GM13977 (cell line): ENCODE data around the gene SCGB3A1.
A peak's percentile ranks its signal among the peaks of the same experiment; 100 is the strongest.

ENCODE experiments used
- DNase-seq: peaks from one replicate; pipeline ENCODE4 v3.0.0; 2012; ENCODE audit warnings: low spot score
- in situ Hi-C: fragments of 300-500 bp; cut with MboI; formaldehyde crosslinking; loops from one replicate; pipeline ENCODE4 v1.12.0; 2022; ENCODE audit warnings: low sequenced_read_pairs, low pct_unique_long_range_greater_than_20kb, mixed read lengths, inconsistent platforms; ENCODE audit not compliant: unreplicated experiment
- TF ChIP-seq, protein P1 (sequence below): IDR thresholded peaks from 2 replicates; pipeline ENCODE4 v1.5.1; 2012; ENCODE audit warnings: mild to moderate bottlenecking, control low read depth; ENCODE audit not compliant: insufficient read depth; ENCODE audit errors: extremely low read depth, missing control alignments

The SCGB3A1 gene

DNA sequence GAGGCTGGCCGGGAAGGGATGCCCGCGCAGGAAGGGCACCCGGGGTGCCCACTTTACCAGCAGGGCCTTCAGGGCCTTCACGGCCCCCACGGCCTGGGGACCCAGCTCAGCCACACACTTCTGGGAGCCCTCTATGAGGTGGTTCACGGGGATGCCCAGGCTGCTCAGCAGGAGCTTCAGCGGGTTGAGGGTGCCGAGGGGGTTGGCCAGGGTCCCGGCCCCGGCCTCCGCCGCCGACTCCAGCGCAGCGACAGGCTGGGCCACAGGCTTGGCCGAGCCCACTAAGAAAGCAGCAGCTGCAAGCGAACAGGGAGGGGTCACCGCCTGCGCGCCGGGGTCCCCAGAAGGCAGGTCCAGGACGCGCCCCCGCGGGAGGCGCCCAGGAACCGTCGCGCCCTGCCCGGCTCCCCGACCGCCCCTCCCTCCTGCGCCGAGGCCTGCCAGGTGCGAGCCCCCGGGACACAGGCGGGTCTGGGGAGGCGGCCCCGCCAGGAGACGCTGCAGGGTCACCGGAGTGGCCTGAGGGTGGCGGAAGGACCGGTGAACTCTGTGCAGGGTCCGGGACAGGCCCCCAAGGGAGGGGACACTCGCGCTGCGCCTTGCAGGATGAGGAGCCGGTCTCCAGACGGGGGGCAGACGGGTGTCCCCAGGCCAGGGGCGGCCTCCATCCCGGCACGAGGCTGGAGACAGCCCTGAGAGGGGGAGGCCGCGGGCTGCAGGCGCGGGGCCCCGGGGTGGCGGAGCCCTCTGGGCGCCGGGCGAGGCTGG is 572 bp downstream of the SCGB3A1 start:
- peak; percentile 20 for DNase-seq
- in situ Hi-C loops = no loop called here
- TF ChIP-seq, protein P1, sequence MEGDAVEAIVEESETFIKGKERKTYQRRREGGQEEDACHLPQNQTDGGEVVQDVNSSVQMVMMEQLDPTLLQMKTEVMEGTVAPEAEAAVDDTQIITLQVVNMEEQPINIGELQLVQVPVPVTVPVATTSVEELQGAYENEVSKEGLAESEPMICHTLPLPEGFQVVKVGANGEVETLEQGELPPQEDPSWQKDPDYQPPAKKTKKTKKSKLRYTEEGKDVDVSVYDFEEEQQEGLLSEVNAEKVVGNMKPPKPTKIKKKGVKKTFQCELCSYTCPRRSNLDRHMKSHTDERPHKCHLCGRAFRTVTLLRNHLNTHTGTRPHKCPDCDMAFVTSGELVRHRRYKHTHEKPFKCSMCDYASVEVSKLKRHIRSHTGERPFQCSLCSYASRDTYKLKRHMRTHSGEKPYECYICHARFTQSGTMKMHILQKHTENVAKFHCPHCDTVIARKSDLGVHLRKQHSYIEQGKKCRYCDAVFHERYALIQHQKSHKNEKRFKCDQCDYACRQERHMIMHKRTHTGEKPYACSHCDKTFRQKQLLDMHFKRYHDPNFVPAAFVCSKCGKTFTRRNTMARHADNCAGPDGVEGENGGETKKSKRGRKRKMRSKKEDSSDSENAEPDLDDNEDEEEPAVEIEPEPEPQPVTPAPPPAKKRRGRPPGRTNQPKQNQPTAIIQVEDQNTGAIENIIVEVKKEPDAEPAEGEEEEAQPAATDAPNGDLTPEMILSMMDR = no peak

DNA sequence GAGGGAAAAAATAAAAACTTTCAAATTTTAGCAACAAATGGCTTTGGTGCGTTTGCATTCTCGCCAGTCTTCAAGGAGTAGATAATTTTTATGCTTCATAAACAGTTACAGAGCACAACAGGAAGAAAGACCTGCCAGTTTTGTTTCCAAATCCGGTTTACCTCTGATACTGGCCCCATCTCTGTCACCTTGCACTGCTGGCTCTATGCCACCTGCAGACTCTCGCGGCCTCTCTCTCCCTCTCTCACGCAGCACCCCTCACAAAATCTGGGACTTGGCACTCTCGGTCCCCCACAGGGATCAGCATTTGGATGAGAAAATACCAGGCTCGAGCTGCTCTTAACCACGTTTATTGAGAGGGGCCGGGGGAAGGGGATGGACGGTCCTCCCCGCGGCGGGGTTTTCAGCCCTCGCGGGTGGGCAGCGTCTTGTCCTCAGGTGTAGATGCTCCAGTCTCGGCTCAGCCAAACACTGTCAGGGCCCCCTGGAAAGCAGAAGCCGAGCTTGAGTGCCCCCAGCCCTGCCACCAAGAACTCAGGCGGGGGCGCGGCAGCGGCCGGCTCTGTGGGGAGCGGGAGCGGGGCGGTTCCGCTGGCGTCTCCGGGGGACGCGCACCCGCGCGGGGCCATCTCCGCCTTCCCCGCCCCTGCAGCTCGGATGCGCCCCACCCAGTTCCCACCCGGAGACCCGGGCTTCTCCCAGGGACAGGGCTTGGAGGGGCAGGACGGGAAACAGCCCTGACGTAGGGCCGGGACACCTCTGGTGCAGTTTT is 1.3 kb downstream of the SCGB3A1 start:
- in situ Hi-C loops = no loop called here
- peak; percentile 11 for DNase-seq
- TF ChIP-seq, protein P1 = no peak

DNA sequence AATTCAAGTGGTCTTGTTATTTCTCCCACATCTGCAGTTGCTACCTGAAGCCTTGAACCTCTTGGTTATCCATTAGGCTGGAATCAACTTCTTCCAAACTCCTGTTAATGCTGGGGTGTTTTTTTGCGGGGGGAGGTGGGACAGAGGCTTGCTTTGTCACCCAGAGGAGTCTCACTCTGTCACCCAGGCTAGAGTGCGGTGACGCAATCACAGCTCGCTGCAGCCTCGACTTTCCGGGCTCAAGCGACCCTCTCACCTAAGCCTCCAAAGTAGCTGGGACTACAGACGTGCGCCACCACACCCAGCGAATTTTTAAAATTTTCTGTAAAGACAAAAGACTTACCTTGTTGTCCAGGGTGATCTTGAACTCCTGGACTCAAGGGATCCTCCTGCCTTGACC is 4.4 kb downstream of the SCGB3A1 start:
- in situ Hi-C loops = no loop called here
- no peak for DNase-seq
- TF ChIP-seq, protein P1 = no peak

DNA sequence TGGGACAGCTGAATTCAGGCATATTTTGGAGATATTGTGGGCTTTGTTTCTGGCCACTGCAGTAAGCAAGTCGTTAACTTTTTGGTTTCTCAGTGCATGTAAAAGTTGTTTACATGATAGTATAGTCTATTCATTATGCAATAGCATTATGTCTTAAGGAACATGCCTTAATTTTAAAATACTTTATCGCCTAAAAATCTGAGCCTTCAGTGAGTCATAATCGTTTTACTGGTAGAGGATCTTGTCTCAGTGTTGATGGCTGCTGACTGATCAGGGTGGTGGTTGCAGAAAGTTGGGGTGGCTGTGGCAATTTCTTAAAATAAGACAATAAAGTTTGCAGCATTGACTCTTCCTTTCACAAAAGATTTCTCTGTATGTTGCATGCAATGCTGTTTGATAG is 5.1 kb downstream of the SCGB3A1 start:
- TF ChIP-seq, protein P1 = no peak
- DNase-seq = no peak
- in situ Hi-C loops = no loop called here

DNA sequence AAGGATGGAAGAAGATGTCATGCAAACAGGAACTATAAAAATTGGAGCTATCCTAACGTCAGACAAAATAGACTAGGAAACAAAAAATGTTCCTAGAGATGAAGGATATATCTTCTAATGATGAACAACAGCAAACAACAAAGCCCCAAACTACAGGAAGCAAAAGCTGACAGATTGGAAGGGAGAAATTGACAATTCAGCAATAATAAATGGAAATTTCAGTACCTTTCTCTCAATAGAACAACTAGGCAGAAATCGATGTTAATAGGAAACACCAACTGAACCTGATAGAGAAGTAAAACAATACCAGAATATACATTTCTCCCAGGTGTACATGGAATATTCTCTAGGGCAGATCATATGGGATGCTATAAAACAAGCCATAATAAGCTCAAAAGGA is 7.6 kb downstream of the SCGB3A1 start:
- in situ Hi-C loops = no loop called here
- TF ChIP-seq, protein P1 = no peak
- DNase-seq = no peak

DNA sequence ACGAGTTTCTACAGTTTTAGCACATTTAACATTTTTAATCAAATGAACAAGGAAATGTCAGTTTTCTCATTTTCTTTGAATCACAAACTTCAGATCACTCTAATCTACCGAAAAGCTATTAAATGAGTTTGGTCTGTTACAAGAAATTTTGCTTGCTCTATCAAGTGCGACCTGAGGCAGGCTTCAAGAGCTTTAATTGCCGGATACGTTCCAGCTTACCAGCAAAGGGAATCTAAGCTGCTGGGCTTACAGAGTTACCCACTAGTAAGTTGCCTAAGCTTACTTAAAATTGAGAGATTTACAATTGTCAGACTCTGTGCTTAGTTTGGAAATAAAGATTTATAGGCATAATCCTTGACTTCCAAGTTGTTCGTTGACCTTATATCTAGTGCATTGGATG is 10.6 kb downstream of the SCGB3A1 start:
- in situ Hi-C loops = no loop called here
- no peak for DNase-seq
- TF ChIP-seq, protein P1 = no peak
